WERI-Rb-1 (cell line): ENCODE measurements around the gene TSACC.
A peak's percentile ranks its signal among the peaks of the same experiment; 100 is the strongest.

Source experiments
- DNase-seq: peaks from one replicate; pipeline ENCODE4 v3.0.0-alpha.2; 2020
- H3K27ac ChIP-seq: fragments of 250-450 bp; sonication (Bioruptor Pico); 2 replicates; pipeline ENCODE4 v1.5.1; 2020; ENCODE audit warnings: mild to moderate bottlenecking, moderate library complexity
- H3K27me3 ChIP-seq: fragments of 250-450 bp; sonication (Bioruptor Pico); 2 replicates; pipeline ENCODE4 v1.5.1; 2021; ENCODE audit warnings: mild to moderate bottlenecking, low read depth, moderate library complexity; ENCODE audit not compliant: insufficient read depth, severe bottlenecking
- H3K36me3 ChIP-seq: fragments of 250-450 bp; sonication (Bioruptor Pico); 2 replicates; pipeline ENCODE4 v1.5.1; 2020; ENCODE audit warnings: mild to moderate bottlenecking, moderate library complexity
- H3K4me3 ChIP-seq: 2 replicates; pipeline ENCODE4 v1.5.1; 2011; ENCODE audit warnings: low read depth, mild to moderate bottlenecking, control low read depth, low read length
- H3K9me3 ChIP-seq: fragments of 250-450 bp; sonication (Bioruptor Pico); 2 replicates; pipeline ENCODE4 v1.5.1; 2021; ENCODE audit warnings: mild to moderate bottlenecking, moderate library complexity; ENCODE audit not compliant: severe bottlenecking
- CTCF ChIP-seq: IDR thresholded peaks from 2 replicates; pipeline ENCODE4 v1.5.1; 2011; ENCODE audit warnings: low read depth, mild to moderate bottlenecking, control low read depth, inconsistent platforms, low read length

Gene TSACC

GRCh38 chr1:156359973-156360372 lies 21.6 kb downstream of the TSACC start:
- peak; percentile 88 for DNase-seq
- H3K27me3 ChIP-seq: no peaks in the 10 kb centered on the region

GRCh38 chr1:156360534-156360933 lies 22.2 kb downstream of the TSACC start:
- no peak for TF ChIP-seq CTCF
- DNase-seq: no peak
- no peaks in the 10 kb centered on the region for H3K36me3 ChIP-seq
- H3K4me3 ChIP-seq: no peak overlapping the region
- H3K9me3 ChIP-seq: no peaks in the 10 kb centered on the region
- H3K27ac ChIP-seq: no peak overlapping the region
- no peaks in the 10 kb centered on the region for H3K27me3 ChIP-seq

More at GRCh38 chr1:156359973-156360372, 21.6 kb downstream of the TSACC start:
- Histone ChIP-seq H3K27ac (no peak overlapping the region), H3K36me3 (no peaks in the 10 kb centered on the region), H3K9me3 (no peaks in the 10 kb centered on the region), H3K4me3 (no peak overlapping the region)
- TF ChIP-seq CTCF: peak; percentile 94

GRCh38 chr1:156365754-156366153 lies 27.4 kb downstream of the TSACC start:
- H3K4me3 ChIP-seq: no peak overlapping the region
- no peaks in the 10 kb centered on the region for H3K27me3 ChIP-seq
- H3K27ac ChIP-seq: no peak overlapping the region
- H3K9me3 ChIP-seq: no peaks in the 10 kb centered on the region
- TF ChIP-seq CTCF: no peak
- DNase-seq: no peak
- H3K36me3 ChIP-seq: no peaks in the 10 kb centered on the region; the same call in 1 of the 2 replicates

- DNase-seq: no peak
- no peaks in the 10 kb centered on the region for H3K27me3 ChIP-seq
- H3K27ac ChIP-seq: no peak overlapping the region
- no peak overlapping the region for H3K4me3 ChIP-seq
- H3K36me3 ChIP-seq: no peaks in the 10 kb centered on the region; the same call in 1 of the 2 replicates
- H3K9me3 ChIP-seq: no peaks in the 10 kb centered on the region
- no peak for TF ChIP-seq CTCF
These were observed 28.2 kb downstream of the TSACC start for GRCh38 chr1:156366378-156367166.

GRCh38 chr1:156367383-156368156 lies 29.2 kb downstream of the TSACC start:
- Histone ChIP-seq H3K9me3 (no peaks in the 10 kb centered on the region), H3K36me3 (no peaks in the 10 kb centered on the region; the same call in 1 of the 2 replicates), H3K4me3 (no peak overlapping the region), H3K27ac (no peak overlapping the region), H3K27me3 (no peaks in the 10 kb centered on the region)
- no peak for TF ChIP-seq CTCF
- DNase-seq: no peak
